Neural cell (in vitro differentiated cells): ENCODE measurements around the gene UBXN4. TPM values are rescaled to one million over a fixed set of nuclear protein-coding genes. Genes with fewer than 3 reads are reported as not detected.

Experiments
- H2AFZ ChIP-seq: fragments of 200-600, 300-800 bp; sonication (generic), shearing (Covaris generic); 2 replicates; pipeline ENCODE4 v1.6.0; 2014; ENCODE audit warnings: low read depth, mild to moderate bottlenecking, antibody characterized with exemption, low read length, moderate library complexity
- H3F3A ChIP-seq: fragments of 200-600 bp; shearing (Covaris generic); 2 replicates; pipeline ENCODE4 v1.6.1; 2016; ENCODE audit warnings: mild to moderate bottlenecking, moderate library complexity, mixed read lengths, antibody characterized with exemption, low read length; ENCODE audit not compliant: insufficient read depth, poor library complexity, severe bottlenecking
- H3K27ac ChIP-seq: fragments of 200-600, 300-800 bp; sonication (generic), shearing (Covaris generic); 2 replicates; pipeline ENCODE4 v1.5.1; 2014; ENCODE audit warnings: mild to moderate bottlenecking, low read length, moderate library complexity
- H3K27me3 ChIP-seq: fragments of 300-800, 200-600 bp; sonication (generic), shearing (Covaris generic); 2 replicates; pipeline ENCODE4 v1.6.0; 2014; ENCODE audit warnings: mild to moderate bottlenecking, low read depth, low read length, moderate library complexity; ENCODE audit not compliant: insufficient read depth
- H3K36me3 ChIP-seq: fragments of 300-800, 200-600 bp; sonication (generic), shearing (Covaris generic); 2 replicates; pipeline ENCODE4 v1.5.1; 2014; ENCODE audit warnings: mild to moderate bottlenecking, antibody characterized with exemption, low read length, moderate library complexity; ENCODE audit not compliant: insufficient read depth
- H3K4me2 ChIP-seq: fragments of 300-800, 200-600 bp; sonication (generic), shearing (Covaris generic); 2 replicates; pipeline ENCODE4 v1.6.0; 2014; ENCODE audit warnings: mild to moderate bottlenecking, low read length
- H3K4me3 ChIP-seq: fragments of 300-800, 200-600 bp; sonication (generic), shearing (Covaris generic); 2 replicates; pipeline ENCODE4 v1.5.1; 2014; ENCODE audit warnings: mild to moderate bottlenecking, low read length, moderate library complexity
- H3K79me2 ChIP-seq: fragments of 200-600 bp; shearing (Covaris generic); replicated peaks from 2 replicates; pipeline ENCODE4 v1.6.0; 2014; ENCODE audit warnings: mild to moderate bottlenecking, low read length, moderate library complexity; ENCODE audit not compliant: insufficient read depth
- H3K9ac ChIP-seq: fragments of 300-800, 200-600 bp; sonication (generic), shearing (Covaris generic); 2 replicates; pipeline ENCODE4 v1.6.1; 2016; ENCODE audit warnings: mild to moderate bottlenecking, low read length, mixed read lengths
- H3K9me2 ChIP-seq: fragments of 200-600 bp; shearing (Covaris generic); 2 replicates; pipeline ENCODE4 v1.6.1; 2016; ENCODE audit warnings: mild to moderate bottlenecking, low read length, mixed read lengths; ENCODE audit not compliant: insufficient read depth
- H3K9me3 ChIP-seq: fragments of 200-600, 300-800 bp; sonication (generic), shearing (Covaris generic); 2 replicates; pipeline ENCODE4 v1.6.1; 2016; ENCODE audit warnings: mild to moderate bottlenecking, mixed run types, low read length, moderate library complexity, mixed read lengths
- H4K20me1 ChIP-seq: fragments of 200-600 bp; shearing (Covaris generic); 2 replicates; pipeline ENCODE4 v1.6.1; 2016; ENCODE audit warnings: mild to moderate bottlenecking, mixed run types; ENCODE audit not compliant: insufficient read depth
- CTCF ChIP-seq: fragments of 450-650 bp; IDR thresholded peaks from 2 replicates; pipeline ENCODE4 v1.5.1; 2014; ENCODE audit warnings: antibody characterized with exemption, mild to moderate bottlenecking, moderate library complexity; ENCODE audit not compliant: poor library complexity, severe bottlenecking
- EP300 ChIP-seq: fragments of 450-650 bp; conservative IDR thresholded peaks from 2 replicates; pipeline ENCODE4 v1.6.1; 2014; ENCODE audit warnings: antibody characterized with exemption, mild to moderate bottlenecking, moderate library complexity; ENCODE audit not compliant: poor library complexity, severe bottlenecking
- EZH2 ChIP-seq: fragments of 200-600, 300-800 bp; shearing (Covaris generic), sonication (generic); IDR thresholded peaks from 2 replicates; pipeline ENCODE4 v1.6.1; 2014; ENCODE audit warnings: antibody characterized with exemption, low read length, borderline replicate concordance, mild to moderate bottlenecking; ENCODE audit not compliant: insufficient read depth, poor library complexity, severe bottlenecking
- MXI1 ChIP-seq: fragments of 450-650 bp; conservative IDR thresholded peaks from 2 replicates; pipeline ENCODE4 v1.6.1; 2014; ENCODE audit warnings: antibody characterized with exemption, mild to moderate bottlenecking; ENCODE audit not compliant: poor library complexity, severe bottlenecking
- POLR2AphosphoS5 ChIP-seq: IDR thresholded peaks from 2 replicates; pipeline ENCODE4 v1.6.1; 2012
- RAD21 ChIP-seq: fragments of 450-650 bp; conservative IDR thresholded peaks from 2 replicates; pipeline ENCODE4 v1.6.1; 2014; ENCODE audit warnings: antibody characterized with exemption, mild to moderate bottlenecking, moderate library complexity
- REST ChIP-seq: IDR thresholded peaks from 2 replicates; pipeline ENCODE4 v1.6.1; 2012; ENCODE audit warnings: borderline replicate concordance
- SMC3 ChIP-seq: fragments of 450-650 bp; conservative IDR thresholded peaks from 2 replicates; pipeline ENCODE4 v1.6.1; 2014; ENCODE audit warnings: antibody characterized with exemption, mild to moderate bottlenecking, moderate library complexity; ENCODE audit not compliant: poor library complexity
- TAF1 ChIP-seq: IDR thresholded peaks from 2 replicates; pipeline ENCODE4 v1.6.1; 2012; ENCODE audit warnings: low read depth
- polyA plus RNA-seq: library from polyadenylated mRNA; depleted of rRNA; stranded (reverse); fragments of >200 nt; gene quantifications from 2 replicates; pipeline ENCODE4 v1.2.3, GENCODE V29; 2014

Gene UBXN4
- polyA plus RNA-seq, 1 donor from 2014 or later: 158 TPM

- H2AFZ ChIP-seq: no peak overlapping the region
- no peak overlapping the region for H3K4me2 ChIP-seq
These were observed 78.5 kb downstream of the UBXN4 start for GRCh38 chr2:135820003-135820618.

DNA sequence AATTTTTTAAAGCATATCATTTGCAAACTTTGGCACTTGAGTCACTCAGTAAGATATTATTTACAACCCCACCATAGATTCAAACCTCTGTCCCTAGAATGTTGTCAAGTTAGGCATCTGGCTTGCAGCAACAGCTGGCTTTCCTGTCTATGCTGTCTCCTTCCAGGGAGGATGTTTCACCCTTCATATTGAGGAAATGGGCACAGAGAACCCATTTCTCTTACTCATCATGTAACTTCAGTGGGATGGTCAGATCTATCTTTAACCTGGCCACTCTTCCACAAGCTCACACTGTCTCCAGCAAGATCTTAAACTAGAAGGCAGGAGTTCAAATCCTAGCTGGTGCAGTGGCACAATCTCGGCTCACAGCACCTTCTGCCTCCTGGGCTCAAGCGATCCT is 79.5 kb downstream of the UBXN4 start:
- Histone ChIP-seq H3K9ac (no peak overlapping the region), H3K36me3 (no peaks in the 10 kb centered on the region), H2AFZ (no peak overlapping the region), H3K9me2 (no peaks in the 10 kb centered on the region), H3K9me3 (no peaks in the 10 kb centered on the region), H3K27me3 (no peaks in the 10 kb centered on the region), H4K20me1 (no peaks in the 10 kb centered on the region), H3K4me2 (no peak overlapping the region), H3K27ac (no peak overlapping the region), H3K4me3 (no peak overlapping the region), H3F3A (no peaks in the 10 kb centered on the region), H3K79me2 (no peaks in the 10 kb centered on the region)
- TF ChIP-seq EP300 (no peak), TAF1 (no peak), REST (no peak), MXI1 (no peak), RAD21 (no peak), SMC3 (no peak)

More at GRCh38 chr2:135820003-135820618, 78.5 kb downstream of the UBXN4 start:
- no peaks in the 10 kb centered on the region for H3K27me3 ChIP-seq
- no peaks in the 10 kb centered on the region for H3K9me2 ChIP-seq
- no peaks in the 10 kb centered on the region for H4K20me1 ChIP-seq
- H3K9me3 ChIP-seq: no peaks in the 10 kb centered on the region
- H3K79me2 ChIP-seq: no peaks in the 10 kb centered on the region
- no peak overlapping the region for H3K9ac ChIP-seq
- no peak for TF ChIP-seq MXI1
- TF ChIP-seq TAF1: no peak
- TF ChIP-seq RAD21: no peak
- TF ChIP-seq REST: no peak
- no peak for TF ChIP-seq SMC3
- TF ChIP-seq CTCF: no peak
- TF ChIP-seq EP300: no peak
- TF ChIP-seq EZH2: no peak
- no peak for TF ChIP-seq POLR2AphosphoS5
- H3F3A ChIP-seq: no peaks in the 10 kb centered on the region
- no peaks in the 10 kb centered on the region for H3K36me3 ChIP-seq
- H3K4me3 ChIP-seq: no peak overlapping the region
- no peak overlapping the region for H3K27ac ChIP-seq
